Osteocyte (in vitro differentiated cells): ENCODE data around the gene PHF21B. TPM values are rescaled to one million over a fixed set of nuclear protein-coding genes. Genes with fewer than 3 reads are reported as not detected.

Experiments
- DNase-seq: peaks from one replicate; pipeline ENCODE4 v3.0.0; 2021; ENCODE audit warnings: mixed read lengths; ENCODE audit not compliant: unreplicated experiment; ENCODE audit errors: extremely low spot score
- H3K27ac Mint-ChIP-seq: one replicate; pipeline ENCODE4 v1.8.0; 2021; ENCODE audit warnings: mild to moderate bottlenecking, mixed read lengths; ENCODE audit not compliant: unreplicated experiment
- H3K27me3 Mint-ChIP-seq: one replicate; pipeline ENCODE4 v1.8.0; 2021; ENCODE audit warnings: mixed read lengths; ENCODE audit not compliant: unreplicated experiment
- H3K36me3 Mint-ChIP-seq: one replicate; pipeline ENCODE4 v1.8.0; 2021; ENCODE audit warnings: mixed read lengths; ENCODE audit not compliant: unreplicated experiment
- H3K4me1 Mint-ChIP-seq: one replicate; pipeline ENCODE4 v1.8.0; 2021; ENCODE audit warnings: mixed read lengths; ENCODE audit not compliant: unreplicated experiment
- H3K4me3 Mint-ChIP-seq: one replicate; pipeline ENCODE4 v1.8.0; 2021; ENCODE audit warnings: mild to moderate bottlenecking, moderate library complexity, mixed read lengths; ENCODE audit not compliant: unreplicated experiment
- H3K9me3 Mint-ChIP-seq: one replicate; pipeline ENCODE4 v1.8.0; 2021; ENCODE audit warnings: mixed read lengths; ENCODE audit not compliant: unreplicated experiment
- CTCF ChIP-seq: fragments of 200-600 bp; sonication (generic); IDR thresholded peaks from 2 replicates; pipeline ENCODE4 v1.5.0; 2021; ENCODE audit warnings: antibody characterized with exemption, mild to moderate bottlenecking, moderate library complexity
- total RNA-seq: library from RNA; stranded (reverse); gene quantifications from 2 replicates; pipeline ENCODE4 v1.2.1, GENCODE V29; 2021

Gene PHF21B
- total RNA-seq, 1 donor from 2014 or later = 0.54 TPM

- no peak for TF ChIP-seq CTCF
- Mint-ChIP-seq H3K36me3 (no peaks in the 10 kb centered on the region), H3K4me1 (no peaks in the 10 kb centered on the region), H3K27me3 (no peaks in the 10 kb centered on the region), H3K27ac (no peak overlapping the region), H3K4me3 (no peak overlapping the region), H3K9me3 (no peaks in the 10 kb centered on the region)
- no peak for DNase-seq
Measured at GRCh38 chr22:44850946-44851345, 158.9 kb downstream of the PHF21B start.

GRCh38 chr22:44848791-44849420 is 160.9 kb downstream of the PHF21B start:
- H3K4me1 Mint-ChIP-seq = no peaks in the 10 kb centered on the region
- peaks cover 6% of the 10 kb centered on the region for H3K9me3 Mint-ChIP-seq
- no peak overlapping the region for H3K4me3 Mint-ChIP-seq
- no peaks in the 10 kb centered on the region for H3K27me3 Mint-ChIP-seq
- no peak overlapping the region for H3K27ac Mint-ChIP-seq
- TF ChIP-seq CTCF = no peak
- H3K36me3 Mint-ChIP-seq = no peaks in the 10 kb centered on the region
- no peak for DNase-seq

- Mint-ChIP-seq H3K27ac (no peak overlapping the region), H3K27me3 (no peaks in the 10 kb centered on the region), H3K4me3 (no peak overlapping the region), H3K36me3 (no peaks in the 10 kb centered on the region), H3K9me3 (peaks cover 6% of the 10 kb centered on the region), H3K4me1 (no peaks in the 10 kb centered on the region)
- no peak for DNase-seq
- no peak for TF ChIP-seq CTCF
Measured at GRCh38 chr22:44848296-44848741, 161.5 kb downstream of the PHF21B start.

DNA sequence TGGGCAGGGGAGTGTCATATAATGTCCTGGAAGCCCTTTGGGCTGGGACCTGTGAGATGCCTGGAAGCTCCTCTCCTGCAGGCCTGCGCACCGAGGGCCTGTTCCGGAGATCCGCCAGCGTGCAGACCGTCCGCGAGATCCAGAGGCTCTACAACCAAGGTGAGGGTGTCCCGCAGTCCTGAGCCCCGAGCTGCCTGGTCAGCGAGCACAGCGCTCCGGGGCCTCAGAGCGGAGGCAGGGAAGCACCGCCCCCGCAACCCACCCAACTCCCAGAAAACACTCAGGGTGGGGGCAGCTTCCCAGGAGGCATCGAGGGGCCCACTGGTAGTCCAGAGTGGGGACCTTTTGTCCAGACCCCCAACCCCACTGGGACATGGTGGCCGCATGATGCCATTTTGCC is 161.9 kb downstream of the PHF21B start:
- Mint-ChIP-seq H3K27me3 (no peaks in the 10 kb centered on the region), H3K36me3 (no peaks in the 10 kb centered on the region), H3K4me1 (no peaks in the 10 kb centered on the region), H3K4me3 (no peak overlapping the region), H3K9me3 (peaks cover 6% of the 10 kb centered on the region), H3K27ac (no peak overlapping the region)
- no peak for TF ChIP-seq CTCF
- no peak for DNase-seq

DNA sequence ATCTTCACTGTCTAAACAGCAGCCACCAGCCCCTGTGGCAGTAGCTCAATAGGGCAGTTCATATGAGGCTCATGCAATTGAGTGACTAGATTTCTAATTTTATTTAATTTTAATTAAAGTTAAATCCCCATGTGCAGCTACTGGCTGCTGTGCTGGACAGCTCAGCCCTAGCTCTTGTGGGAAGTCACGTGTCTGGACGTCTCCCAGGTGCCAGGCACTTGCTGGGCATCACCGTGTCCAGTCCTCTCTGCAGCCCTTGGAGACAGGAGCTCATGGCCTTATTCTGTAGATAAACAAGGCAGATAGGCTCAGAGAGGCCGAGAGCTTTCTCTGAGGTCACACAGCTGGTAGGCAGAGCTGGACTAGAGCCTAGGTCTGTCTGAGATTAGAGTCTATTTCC is 162.4 kb downstream of the PHF21B start:
- TF ChIP-seq CTCF = no peak
- H3K36me3 Mint-ChIP-seq = no peaks in the 10 kb centered on the region
- H3K27me3 Mint-ChIP-seq = no peaks in the 10 kb centered on the region
- no peaks in the 10 kb centered on the region for H3K4me1 Mint-ChIP-seq
- H3K4me3 Mint-ChIP-seq = no peak overlapping the region
- no peak overlapping the region for H3K27ac Mint-ChIP-seq
- no peak for DNase-seq
- peaks cover 6% of the 10 kb centered on the region for H3K9me3 Mint-ChIP-seq
